H9 (cell line): ENCODE measurements around the gene ZNG1B. TPM values are rescaled to one million over a fixed set of nuclear protein-coding genes. Genes with fewer than 3 reads are reported as not detected.
"Not testable (repeated sequence)": the region's sequence is repeated elsewhere in the genome, so short reads cannot be mapped to it uniquely, and the experiment has no call there.

ENCODE experiments used
- DNase-seq: peaks from one replicate; pipeline ENCODE4 v3.0.0-alpha.2; 2017
- H2AFZ ChIP-seq: one replicate; pipeline ENCODE4 v1.6.1; 2013; ENCODE audit warnings: mild to moderate bottlenecking, low read length, control low read depth, moderate library complexity
- H2AK5ac ChIP-seq: 2 replicates; pipeline ENCODE4 v1.6.1; 2013; ENCODE audit warnings: low read length, control low read depth, mixed read lengths; ENCODE audit not compliant: insufficient read length
- H2BK120ac ChIP-seq: one replicate; pipeline ENCODE4 v1.6.1; 2013; ENCODE audit warnings: low read depth, mild to moderate bottlenecking, low read length, control low read depth, inconsistent platforms; ENCODE audit not compliant: poor library complexity, severe bottlenecking
- H2BK12ac ChIP-seq: 2 replicates; pipeline ENCODE4 v1.6.1; 2013; ENCODE audit warnings: low read length, control low read depth, mixed read lengths, low read depth; ENCODE audit not compliant: insufficient read length
- H2BK15ac ChIP-seq: 2 replicates; pipeline ENCODE4 v1.6.1; 2013; ENCODE audit warnings: low read depth, low read length, control low read depth
- H2BK20ac ChIP-seq: one replicate; pipeline ENCODE4 v1.6.1; 2013; ENCODE audit warnings: low read depth, mild to moderate bottlenecking, low read length, control low read depth, inconsistent platforms; ENCODE audit not compliant: poor library complexity, severe bottlenecking
- H2BK5ac ChIP-seq: 2 replicates; pipeline ENCODE4 v1.6.1; 2013; ENCODE audit warnings: low read length, control low read depth, mixed read lengths; ENCODE audit not compliant: insufficient read length
- H3K14ac ChIP-seq: 2 replicates; pipeline ENCODE4 v1.6.1; 2013; ENCODE audit warnings: low read length, control low read depth; ENCODE audit not compliant: insufficient read depth
- H3K18ac ChIP-seq: 2 replicates; pipeline ENCODE4 v1.6.1; 2013; ENCODE audit warnings: low read depth, mild to moderate bottlenecking, mixed read lengths, low read length, control low read depth; ENCODE audit not compliant: insufficient read length
- H3K23ac ChIP-seq: 2 replicates; pipeline ENCODE4 v1.6.1; 2013; ENCODE audit warnings: low read length, control low read depth, mixed read lengths, low read depth; ENCODE audit not compliant: insufficient read length
- H3K23me2 ChIP-seq: 2 replicates; pipeline ENCODE4 v1.6.1; 2013; ENCODE audit warnings: low read depth, mild to moderate bottlenecking, mixed read lengths, low read length, control low read depth; ENCODE audit not compliant: insufficient read length, poor library complexity, severe bottlenecking
- H3K27ac ChIP-seq: 2 replicates; pipeline ENCODE4 v1.5.1; 2013; ENCODE audit warnings: low read length, control low read depth, mixed read lengths, low read depth; ENCODE audit not compliant: insufficient read length
- H3K27me3 ChIP-seq: 2 replicates; pipeline ENCODE4 v1.6.1; 2013; ENCODE audit warnings: low read length, control low read depth, inconsistent platforms; ENCODE audit not compliant: insufficient read depth
- H3K4ac ChIP-seq: 2 replicates; pipeline ENCODE4 v1.6.1; 2013; ENCODE audit warnings: low read depth, mild to moderate bottlenecking, control low read depth, inconsistent platforms, low read length, moderate library complexity
- H3K4me1 ChIP-seq: 2 replicates; pipeline ENCODE4 v1.6.1; 2013; ENCODE audit warnings: low read length, control low read depth, inconsistent platforms; ENCODE audit not compliant: insufficient read depth
- H3K4me2 ChIP-seq: 2 replicates; pipeline ENCODE4 v1.6.1; 2013; ENCODE audit warnings: low read length, control low read depth, mixed read lengths; ENCODE audit not compliant: insufficient read length, insufficient read depth
- H3K56ac ChIP-seq: 2 replicates; pipeline ENCODE4 v1.6.1; 2013; ENCODE audit warnings: low read depth, mild to moderate bottlenecking, mixed read lengths, low read length, control low read depth; ENCODE audit not compliant: insufficient read length
- H3K79me1 ChIP-seq: 2 replicates; pipeline ENCODE4 v1.6.1; 2013; ENCODE audit warnings: low read depth, mild to moderate bottlenecking, moderate library complexity, low read length, control low read depth, inconsistent platforms; ENCODE audit not compliant: insufficient read depth, poor library complexity, severe bottlenecking
- H3K79me2 ChIP-seq: 2 replicates; pipeline ENCODE4 v1.6.1; 2013; ENCODE audit warnings: low read length, control low read depth, inconsistent platforms; ENCODE audit not compliant: insufficient read depth
- H3K9ac ChIP-seq: 2 replicates; pipeline ENCODE4 v1.6.1; 2013; ENCODE audit warnings: low read length, control low read depth, mixed read lengths; ENCODE audit not compliant: insufficient read length; ENCODE audit errors: extremely low read depth
- H3K9me3 ChIP-seq: one replicate; pipeline ENCODE4 v1.6.1; 2013; ENCODE audit warnings: low read depth, low read length, inconsistent platforms; ENCODE audit not compliant: control insufficient read depth
- H3T11ph ChIP-seq: one replicate; pipeline ENCODE4 v1.6.1; 2013; ENCODE audit warnings: mild to moderate bottlenecking, low read length, control low read depth, inconsistent platforms
- H4K20me1 ChIP-seq: one replicate; pipeline ENCODE4 v1.6.1; 2013; ENCODE audit not compliant: control insufficient read depth, insufficient read length, insufficient read depth
- H4K5ac ChIP-seq: 2 replicates; pipeline ENCODE4 v1.6.1; 2013; ENCODE audit warnings: low read depth, mild to moderate bottlenecking, mixed read lengths, low read length, control low read depth; ENCODE audit not compliant: insufficient read length
- H4K8ac ChIP-seq: replicated peaks from 2 replicates; pipeline ENCODE4 v1.6.1; 2013; ENCODE audit warnings: low read length, control low read depth, mixed read lengths, low read depth; ENCODE audit not compliant: insufficient read length
- H4K91ac ChIP-seq: 2 replicates; pipeline ENCODE4 v1.6.1; 2013; ENCODE audit warnings: low read depth, mild to moderate bottlenecking, moderate library complexity, mixed read lengths, low read length, control low read depth; ENCODE audit not compliant: insufficient read length
- H3K27ac Mint-ChIP-seq, 3 experiments: 2 replicates in 2 of 3; 3 replicates in 1 of 3; pipeline ENCODE4 v1.8.0; 2020 to 2021; ENCODE audit warnings: mixed read lengths in 3 of 3, mild to moderate bottlenecking in 1 of 3, moderate library complexity in 1 of 3
- H3K27me3 Mint-ChIP-seq: 2 replicates; pipeline ENCODE4 v1.8.0; 2021; ENCODE audit warnings: low read depth, mild to moderate bottlenecking, moderate library complexity, mixed read lengths
- H3K36me3 Mint-ChIP-seq, 3 experiments: 2 replicates in 2 of 3; 3 replicates in 1 of 3; pipeline ENCODE4 v1.8.0; 2020 to 2021; ENCODE audit warnings: low read depth in 3 of 3, mixed read lengths in 3 of 3; ENCODE audit not compliant: insufficient read depth in 1 of 3
- H3K4me1 Mint-ChIP-seq, 2 experiments: 2 replicates each; pipeline ENCODE4 v1.8.0; 2020; ENCODE audit warnings: mixed read lengths in 2 of 2
- H3K4me3 Mint-ChIP-seq, 2 experiments: 2 replicates in 1 of 2; 3 replicates in 1 of 2; pipeline ENCODE4 v1.8.0; 2020 to 2021; ENCODE audit warnings: mild to moderate bottlenecking in 2 of 2, mixed read lengths in 2 of 2, moderate library complexity in 1 of 2
- H3K9me3 Mint-ChIP-seq, 2 experiments: 2 replicates in 1 of 2; 3 replicates in 1 of 2; pipeline ENCODE4 v1.8.0; 2020; ENCODE audit warnings: mild to moderate bottlenecking in 2 of 2, mixed read lengths in 2 of 2, moderate library complexity in 1 of 2
- WGBS: extraction: QIAGEN DNeasy Blood & Tissue Kit; methylation state at CpG from one replicate; pipeline ENCODE4 v1.1.7; 2013; ENCODE audit warnings: missing lambda C conversion rate, low lambda C conversion rate, mixed read lengths; ENCODE audit not compliant: insufficient read length; ENCODE audit errors: extremely low coverage; 5-methylcytosine and 5-hydroxymethylcytosine counted together
- total RNA-seq: library from RNA; stranded (reverse); gene quantifications from 2 replicates; pipeline ENCODE4 v1.2.1, GENCODE V29; 2021

Gene ZNG1B
- total RNA-seq, 1 experiment from 2014 or later = 41.7 TPM

- not testable (repeated sequence) for H2BK15ac ChIP-seq, H3K27ac ChIP-seq, H3K9me3 ChIP-seq, H3K14ac ChIP-seq, H2BK20ac ChIP-seq, H3K56ac ChIP-seq, H3K79me1 ChIP-seq, H3K18ac ChIP-seq, H3K4me1 Mint-ChIP-seq, H3K9ac ChIP-seq, H4K8ac ChIP-seq, H2BK5ac ChIP-seq, H3K4me1 ChIP-seq, H3T11ph ChIP-seq, H4K20me1 ChIP-seq, H3K79me2 ChIP-seq, H3K9me3 Mint-ChIP-seq, H4K5ac ChIP-seq, H3K23me2 ChIP-seq, H4K91ac ChIP-seq, H3K36me3 Mint-ChIP-seq, H2AK5ac ChIP-seq, H2AFZ ChIP-seq, H3K23ac ChIP-seq, H3K27ac Mint-ChIP-seq, H3K4ac ChIP-seq, H2BK12ac ChIP-seq, H2BK120ac ChIP-seq
- H3K27me3 ChIP-seq = peaks cover 25% of the 10 kb centered on the region; the same call in 1 of the 2 replicates
- peaks cover 83% of the 10 kb centered on the region for H3K27me3 Mint-ChIP-seq
- peak overlapping the region; percentile 48 to 70; a peak in 4 of 5 replicates for H3K4me3 Mint-ChIP-seq
- peak overlapping the region; percentile 25 for H3K4me2 ChIP-seq
- no CpG with 5 or more reads among the region's 116 CpGs for WGBS
- DNase-seq = peak; percentile 60
Measured at GRCh38 chr2:113503094-113504042, 65.9 kb downstream of the ZNG1B start.

GRCh38 chr2:113504081-113504480 lies 66.6 kb downstream of the ZNG1B start:
- H2BK5ac ChIP-seq, H3K4ac ChIP-seq, H4K20me1 ChIP-seq, H3K9ac ChIP-seq, H4K91ac ChIP-seq, DNase-seq, H2AFZ ChIP-seq, H3K14ac ChIP-seq, H2BK120ac ChIP-seq, H3K27ac Mint-ChIP-seq, H3K4me1 Mint-ChIP-seq, H4K5ac ChIP-seq, H2BK15ac ChIP-seq, H3K56ac ChIP-seq, H3K79me2 ChIP-seq, H3K18ac ChIP-seq, H3K4me1 ChIP-seq, H3K4me2 ChIP-seq, H2AK5ac ChIP-seq, H2BK20ac ChIP-seq, H3K36me3 Mint-ChIP-seq, H3K9me3 ChIP-seq, H3K23me2 ChIP-seq, H4K8ac ChIP-seq, H3K79me1 ChIP-seq, H2BK12ac ChIP-seq, H3K9me3 Mint-ChIP-seq, H3K23ac ChIP-seq, H3K27ac ChIP-seq, H3T11ph ChIP-seq: not testable (repeated sequence)
- Mint-ChIP-seq H3K27me3 (peaks cover 83% of the 10 kb centered on the region), H3K4me3 (peak overlapping the region in 1 of 2 experiments; percentile 40; a peak in 2 of 5 replicates)
- no CpG with 5 or more reads among the region's 23 CpGs for WGBS
- peaks cover 25% of the 10 kb centered on the region; the same call in 1 of the 2 replicates for H3K27me3 ChIP-seq
